ENCODE data around the gene PRR23B.

The PRR23B gene

GRCh38 chr3:138972941-138973340 lies 47.8 kb downstream of the PRR23B start:
- no peak for DNase-seq

GRCh38 chr3:138971766-138972320 lies 48.9 kb downstream of the PRR23B start:
- no peak for DNase-seq

All from fibroblast of skin of right biceps (primary cell).